ENCODE measurements around the gene TTLL3. TPM values are rescaled to one million over a fixed set of nuclear protein-coding genes. Genes with fewer than 3 reads are reported as not detected.

Gene TTLL3
- total and polyA plus RNA-seq, 2 of the 8 experiments (the other 6 are each of a cell fraction or from before 2014, with no cell fraction given) = 5.9 to 8.9 TPM

DNA sequence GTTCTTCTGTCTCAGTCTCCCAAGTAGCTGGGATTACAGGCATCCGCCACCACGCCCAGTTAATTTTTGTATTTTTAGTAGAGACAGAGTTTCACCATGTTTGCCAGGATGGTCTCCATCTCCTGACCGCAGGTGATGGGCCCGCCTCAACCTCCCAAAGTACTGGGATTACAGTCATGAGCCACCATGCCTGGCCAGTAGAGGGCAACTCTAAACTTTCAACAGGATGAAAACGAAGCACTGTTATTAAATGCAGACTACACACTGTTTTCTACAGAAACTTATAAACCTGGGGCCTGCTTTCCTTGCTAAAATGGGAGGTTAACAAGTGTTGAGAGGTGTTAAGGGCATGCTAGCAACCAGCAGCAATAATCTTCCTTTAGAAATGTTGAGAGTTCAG is 9.5 kb upstream of the TTLL3 start:
- H3K4me1 ChIP-seq (replicated peaks in 1 of 4; ENCODE audit: control insufficient read depth in 3 of 4, insufficient read depth in 4 of 4, low read length in 3 of 4) = no peaks in the 10 kb centered on the region
- H3K23me2 ChIP-seq (ENCODE audit: low read depth, low read length) = no peaks in the 10 kb centered on the region
- H3K4ac ChIP-seq (replicated peaks; ENCODE audit: insufficient read length, low read depth, low read length) = no peak overlapping the region
- 91% methylated on average over 5 of the region's 5 CpGs; no CpG with 5 or more reads in 1 of the 2 experiments for WGBS, 2 experiments (ENCODE audit: extremely low coverage in 1 of 2, insufficient coverage in 1 of 2, insufficient read length in 1 of 2, insufficient replicate concordance in 2 of 2, low coverage in 1 of 2, low lambda C conversion rate in 2 of 2, missing lambda C conversion rate in 1 of 2)
- no peak overlapping the region for H4K8ac ChIP-seq (ENCODE audit: extremely low read depth, insufficient read depth, low read length)
- no peaks in the 10 kb centered on the region for H3K27me3 ChIP-seq (replicated peaks in 1 of 4; ENCODE audit: control insufficient read depth in 3 of 4, extremely low read depth in 1 of 4, insufficient read depth in 3 of 4, low read length in 3 of 4)
- no peak for DNase-seq (ENCODE audit: low read depth in 1 of 2, low spot score in 2 of 2)
- no peak for FAIRE-seq
- H3K79me1 ChIP-seq (ENCODE audit: low read depth, low read length) = no peaks in the 10 kb centered on the region; the same call in 1 of the 2 replicates
- H2BK20ac ChIP-seq (ENCODE audit: low read length) = no peak overlapping the region
- peaks cover 31 to 79% (median 64%) of the 10 kb centered on the region in 4 experiments for H3K36me3 ChIP-seq (ENCODE audit: control insufficient read depth in 2 of 4, insufficient read depth in 4 of 4, low read length in 3 of 4)
- no peak overlapping the region for H2BK120ac ChIP-seq (replicated peaks; ENCODE audit: low read depth, low read length)
- no peaks in the 10 kb centered on the region for H3K9me3 ChIP-seq (ENCODE audit: insufficient read depth in 2 of 2, low read depth in 1 of 2, low read length in 1 of 2)
- no peak overlapping the region for H4K91ac ChIP-seq (replicated peaks; ENCODE audit: insufficient read length, low read length)
- no peak overlapping the region for H2AK5ac ChIP-seq (ENCODE audit: low read depth, low read length)
- H3K23ac ChIP-seq (ENCODE audit: insufficient read length) = no peak overlapping the region
- no peak overlapping the region for H3K4me2 ChIP-seq (ENCODE audit: insufficient read depth in 1 of 2, low read depth in 2 of 2, low read length in 2 of 2)
- H2AFZ ChIP-seq (ENCODE audit: low read length) = no peak overlapping the region
- H3K27ac ChIP-seq (ENCODE audit: low read depth, low read length) = no peak overlapping the region
- H2BK5ac ChIP-seq (ENCODE audit: low read depth, low read length) = no peak overlapping the region
- H3K4me3 ChIP-seq (ENCODE audit: extremely low read depth in 1 of 4, insufficient read depth in 2 of 4, low read depth in 3 of 4, low read length in 4 of 4) = no peak overlapping the region
- H2BK12ac ChIP-seq (ENCODE audit: low read depth, low read length) = no peak overlapping the region
- H4K5ac ChIP-seq (ENCODE audit: insufficient read length, low read depth, low read length) = no peak overlapping the region
- CTCF ChIA-PET (ENCODE audit: partially characterized antibody) = interaction anchor here (0.9 to 1.5 kb wide), 6 partner anchors 9 to 29 kb away, joined by 3 to 5 read pairs (median 3); partner anchors contain the start of gene TTLL3
- POLR2A ChIA-PET (ENCODE audit: partially characterized antibody) = interaction anchor here (1.3 kb wide), 1 partner anchor 9 kb away, joined by 8 read pairs; no protein-coding TSS in a partner anchor
- no peak overlapping the region for H3K9ac ChIP-seq (replicated peaks in 1 of 4; ENCODE audit: extremely low read depth in 1 of 4, low read depth in 3 of 4, low read length in 3 of 4)
- peaks cover 0 to 13% of the 10 kb centered on the region in 2 experiments; a peak in 2 of 4 replicates for H3K79me2 ChIP-seq (ENCODE audit: control insufficient read depth in 1 of 2, insufficient read depth in 2 of 2, low read length in 2 of 2)
- H2BK15ac ChIP-seq (ENCODE audit: low read length) = no peak overlapping the region
- no peak overlapping the region for H3K14ac ChIP-seq (ENCODE audit: insufficient read length)
- no peak overlapping the region for H3K56ac ChIP-seq (replicated peaks; ENCODE audit: insufficient read length, low read depth, low read length)
- peaks cover 0 to 10% of the 10 kb centered on the region in 2 experiments for H4K20me1 ChIP-seq (replicated peaks in 1 of 2; ENCODE audit: control insufficient read depth in 1 of 2, insufficient read depth in 2 of 2, low read length in 2 of 2)
- no peak overlapping the region for H3K18ac ChIP-seq (ENCODE audit: extremely low read depth, low read length)
- TF ChIP-seq RNF2 (IDR thresholded peaks at IDR 0.05; ENCODE audit: borderline replicate concordance, low read depth, low read length, missing control alignments, poor library complexity, severe bottlenecking) = no peak
- TF ChIP-seq BACH1 (IDR thresholded peaks at IDR 0.05; ENCODE audit: low read length) = no peak
- no peak for TF ChIP-seq SRF (IDR thresholded peaks at IDR 0.05; ENCODE audit: low read depth, low read length)
- no peak for TF ChIP-seq YY1 (IDR thresholded peaks at IDR 0.05; ENCODE audit: low read depth, low read length)
- TF ChIP-seq EGR1 (IDR thresholded peaks at IDR 0.05; ENCODE audit: borderline replicate concordance, low read depth, low read length) = no peak
- no peak for TF ChIP-seq EZH2 (IDR thresholded peaks at IDR 0.05; ENCODE audit: low read depth, low read length, severe bottlenecking)
- no peak for TF ChIP-seq TAF1 (IDR thresholded peaks at IDR 0.05; ENCODE audit: low read depth, low read length)
- TF ChIP-seq CBX5 (IDR thresholded peaks at IDR 0.05; ENCODE audit: low read depth, low read length) = no peak
- no peak for TF ChIP-seq RFX5 (IDR thresholded peaks at IDR 0.05; ENCODE audit: borderline replicate concordance, low read depth, low read length)
- TF ChIP-seq HDAC2 (IDR thresholded peaks at IDR 0.05; ENCODE audit: borderline replicate concordance in 1 of 2, low read depth in 2 of 2, low read length in 2 of 2) = no peak
- TF ChIP-seq KDM1A (IDR thresholded peaks at IDR 0.05; ENCODE audit: borderline replicate concordance, low read length) = no peak
- TF ChIP-seq ZNF274 (IDR thresholded peaks at IDR 0.05; ENCODE audit: borderline replicate concordance, extremely low read depth, low read length) = no peak
- no peak for TF ChIP-seq E2F6 (IDR thresholded peaks at IDR 0.05)

All from H1 (cell line).